Measurements from ENCODE around the gene SEMA5A. TPM values are rescaled to one million over a fixed set of nuclear protein-coding genes. Genes with fewer than 3 reads are reported as not detected.

The SEMA5A gene
- total RNA-seq, 1 experiment from 2014 or later: 9.3 TPM

DNA sequence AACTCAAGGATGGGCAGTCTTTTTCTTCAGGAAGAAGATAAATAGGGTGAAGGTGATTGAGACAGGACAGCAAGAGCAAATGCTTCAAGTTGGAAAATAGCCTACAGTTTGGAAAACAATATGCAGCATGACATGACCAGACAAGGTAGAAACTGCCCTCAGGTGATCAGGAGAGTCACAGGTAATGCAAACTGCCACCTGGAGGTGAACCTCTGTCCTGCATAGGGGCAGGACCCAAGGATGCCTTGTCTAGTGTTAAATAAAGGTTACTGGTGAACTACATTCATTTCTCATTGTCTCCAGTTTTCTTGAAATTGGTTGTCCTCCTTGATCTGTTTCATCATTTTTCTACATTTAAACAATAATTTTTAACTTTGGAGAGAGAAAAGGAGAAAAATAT lies 232.1 kb downstream of the SEMA5A start:
- TF ChIP-seq, protein P1, sequence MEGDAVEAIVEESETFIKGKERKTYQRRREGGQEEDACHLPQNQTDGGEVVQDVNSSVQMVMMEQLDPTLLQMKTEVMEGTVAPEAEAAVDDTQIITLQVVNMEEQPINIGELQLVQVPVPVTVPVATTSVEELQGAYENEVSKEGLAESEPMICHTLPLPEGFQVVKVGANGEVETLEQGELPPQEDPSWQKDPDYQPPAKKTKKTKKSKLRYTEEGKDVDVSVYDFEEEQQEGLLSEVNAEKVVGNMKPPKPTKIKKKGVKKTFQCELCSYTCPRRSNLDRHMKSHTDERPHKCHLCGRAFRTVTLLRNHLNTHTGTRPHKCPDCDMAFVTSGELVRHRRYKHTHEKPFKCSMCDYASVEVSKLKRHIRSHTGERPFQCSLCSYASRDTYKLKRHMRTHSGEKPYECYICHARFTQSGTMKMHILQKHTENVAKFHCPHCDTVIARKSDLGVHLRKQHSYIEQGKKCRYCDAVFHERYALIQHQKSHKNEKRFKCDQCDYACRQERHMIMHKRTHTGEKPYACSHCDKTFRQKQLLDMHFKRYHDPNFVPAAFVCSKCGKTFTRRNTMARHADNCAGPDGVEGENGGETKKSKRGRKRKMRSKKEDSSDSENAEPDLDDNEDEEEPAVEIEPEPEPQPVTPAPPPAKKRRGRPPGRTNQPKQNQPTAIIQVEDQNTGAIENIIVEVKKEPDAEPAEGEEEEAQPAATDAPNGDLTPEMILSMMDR (IDR thresholded peaks at IDR 0.05): 0 out of 2 replicates have a peak, but pooled peaks have one; percentile 12
- no peak for TF ChIP-seq ZNF138 (CRISPR knock-in tag; conservative IDR thresholded peaks at IDR 0.05)
- ChIA-PET POLR2A (no interaction called here), CTCF (no interaction called here)
- Mint-ChIP-seq H3K4me3 (no peak overlapping the region), H3K27ac (no peak overlapping the region), H3K4me1 (no peaks in the 10 kb centered on the region), H3K9me3 (peaks cover 4% of the 10 kb centered on the region; the same call in 1 of the 2 replicates), H3K36me3 (no peaks in the 10 kb centered on the region), H3K27me3 (ENCODE audit: low read depth) (no peaks in the 10 kb centered on the region)
- ATAC-seq (peak; percentile 85), DNase-seq (ENCODE audit: low spot score) (peak; percentile 32)

DNA sequence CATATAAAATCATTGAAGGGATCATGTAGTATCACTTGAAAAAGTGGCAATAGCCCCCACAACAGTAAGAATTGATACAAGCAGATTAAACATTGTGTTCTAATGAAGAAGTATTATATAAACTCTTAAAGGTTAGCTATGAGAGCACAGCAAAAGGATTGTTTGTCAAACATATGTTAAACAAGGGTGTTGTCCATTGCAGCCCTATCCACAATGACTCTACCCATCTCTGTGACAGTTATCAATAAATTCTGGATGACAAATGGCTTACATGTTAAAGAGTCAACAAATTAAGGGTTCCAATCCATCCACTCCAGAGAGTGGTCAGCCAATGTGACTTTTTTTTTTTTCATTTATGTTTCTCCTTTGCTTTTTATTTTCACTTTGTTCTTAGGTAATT lies 238.7 kb downstream of the SEMA5A start:
- Mint-ChIP-seq H3K9me3 (peaks cover 4% of the 10 kb centered on the region; the same call in 1 of the 2 replicates), H3K27ac (no peak overlapping the region), H3K4me3 (no peak overlapping the region), H3K36me3 (no peaks in the 10 kb centered on the region), H3K4me1 (no peaks in the 10 kb centered on the region), H3K27me3 (ENCODE audit: low read depth) (no peaks in the 10 kb centered on the region)
- DNase-seq (ENCODE audit: low spot score) (no peak), ATAC-seq (no peak)
- ChIA-PET POLR2A (no interaction called here), CTCF (no interaction called here)
- TF ChIP-seq FOXK1 (CRISPR knock-in tag; IDR thresholded peaks at IDR 0.05): no peak
- TF ChIP-seq, protein P2, sequence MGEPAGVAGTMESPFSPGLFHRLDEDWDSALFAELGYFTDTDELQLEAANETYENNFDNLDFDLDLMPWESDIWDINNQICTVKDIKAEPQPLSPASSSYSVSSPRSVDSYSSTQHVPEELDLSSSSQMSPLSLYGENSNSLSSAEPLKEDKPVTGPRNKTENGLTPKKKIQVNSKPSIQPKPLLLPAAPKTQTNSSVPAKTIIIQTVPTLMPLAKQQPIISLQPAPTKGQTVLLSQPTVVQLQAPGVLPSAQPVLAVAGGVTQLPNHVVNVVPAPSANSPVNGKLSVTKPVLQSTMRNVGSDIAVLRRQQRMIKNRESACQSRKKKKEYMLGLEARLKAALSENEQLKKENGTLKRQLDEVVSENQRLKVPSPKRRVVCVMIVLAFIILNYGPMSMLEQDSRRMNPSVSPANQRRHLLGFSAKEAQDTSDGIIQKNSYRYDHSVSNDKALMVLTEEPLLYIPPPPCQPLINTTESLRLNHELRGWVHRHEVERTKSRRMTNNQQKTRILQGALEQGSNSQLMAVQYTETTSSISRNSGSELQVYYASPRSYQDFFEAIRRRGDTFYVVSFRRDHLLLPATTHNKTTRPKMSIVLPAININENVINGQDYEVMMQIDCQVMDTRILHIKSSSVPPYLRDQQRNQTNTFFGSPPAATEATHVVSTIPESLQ (CRISPR knock-in tag; IDR thresholded peaks at IDR 0.05): no peak
- TF ChIP-seq CREB1 (CRISPR knock-in tag; IDR thresholded peaks at IDR 0.05): no peak
- no peak for TF ChIP-seq CREM (CRISPR knock-in tag; IDR thresholded peaks at IDR 0.05)
- TF ChIP-seq ZNF121 (CRISPR knock-in tag; IDR thresholded peaks at IDR 0.05): no peak
- TF ChIP-seq, protein P3, sequence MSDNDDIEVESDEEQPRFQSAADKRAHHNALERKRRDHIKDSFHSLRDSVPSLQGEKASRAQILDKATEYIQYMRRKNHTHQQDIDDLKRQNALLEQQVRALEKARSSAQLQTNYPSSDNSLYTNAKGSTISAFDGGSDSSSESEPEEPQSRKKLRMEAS (CRISPR knock-in tag; IDR thresholded peaks at IDR 0.05): no peak
- TF ChIP-seq, protein P4, sequence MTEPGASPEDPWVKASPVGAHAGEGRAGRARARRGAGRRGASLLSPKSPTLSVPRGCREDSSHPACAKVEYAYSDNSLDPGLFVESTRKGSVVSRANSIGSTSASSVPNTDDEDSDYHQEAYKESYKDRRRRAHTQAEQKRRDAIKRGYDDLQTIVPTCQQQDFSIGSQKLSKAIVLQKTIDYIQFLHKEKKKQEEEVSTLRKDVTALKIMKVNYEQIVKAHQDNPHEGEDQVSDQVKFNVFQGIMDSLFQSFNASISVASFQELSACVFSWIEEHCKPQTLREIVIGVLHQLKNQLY (CRISPR knock-in tag; IDR thresholded peaks at IDR 0.05): no peak
- TF ChIP-seq, protein P5, sequence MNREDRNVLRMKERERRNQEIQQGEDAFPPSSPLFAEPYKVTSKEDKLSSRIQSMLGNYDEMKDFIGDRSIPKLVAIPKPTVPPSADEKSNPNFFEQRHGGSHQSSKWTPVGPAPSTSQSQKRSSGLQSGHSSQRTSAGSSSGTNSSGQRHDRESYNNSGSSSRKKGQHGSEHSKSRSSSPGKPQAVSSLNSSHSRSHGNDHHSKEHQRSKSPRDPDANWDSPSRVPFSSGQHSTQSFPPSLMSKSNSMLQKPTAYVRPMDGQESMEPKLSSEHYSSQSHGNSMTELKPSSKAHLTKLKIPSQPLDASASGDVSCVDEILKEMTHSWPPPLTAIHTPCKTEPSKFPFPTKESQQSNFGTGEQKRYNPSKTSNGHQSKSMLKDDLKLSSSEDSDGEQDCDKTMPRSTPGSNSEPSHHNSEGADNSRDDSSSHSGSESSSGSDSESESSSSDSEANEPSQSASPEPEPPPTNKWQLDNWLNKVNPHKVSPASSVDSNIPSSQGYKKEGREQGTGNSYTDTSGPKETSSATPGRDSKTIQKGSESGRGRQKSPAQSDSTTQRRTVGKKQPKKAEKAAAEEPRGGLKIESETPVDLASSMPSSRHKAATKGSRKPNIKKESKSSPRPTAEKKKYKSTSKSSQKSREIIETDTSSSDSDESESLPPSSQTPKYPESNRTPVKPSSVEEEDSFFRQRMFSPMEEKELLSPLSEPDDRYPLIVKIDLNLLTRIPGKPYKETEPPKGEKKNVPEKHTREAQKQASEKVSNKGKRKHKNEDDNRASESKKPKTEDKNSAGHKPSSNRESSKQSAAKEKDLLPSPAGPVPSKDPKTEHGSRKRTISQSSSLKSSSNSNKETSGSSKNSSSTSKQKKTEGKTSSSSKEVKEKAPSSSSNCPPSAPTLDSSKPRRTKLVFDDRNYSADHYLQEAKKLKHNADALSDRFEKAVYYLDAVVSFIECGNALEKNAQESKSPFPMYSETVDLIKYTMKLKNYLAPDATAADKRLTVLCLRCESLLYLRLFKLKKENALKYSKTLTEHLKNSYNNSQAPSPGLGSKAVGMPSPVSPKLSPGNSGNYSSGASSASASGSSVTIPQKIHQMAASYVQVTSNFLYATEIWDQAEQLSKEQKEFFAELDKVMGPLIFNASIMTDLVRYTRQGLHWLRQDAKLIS (CRISPR knock-in tag; IDR thresholded peaks at IDR 0.05; ENCODE audit: borderline replicate concordance): no peak
- no peak for TF ChIP-seq NFE2L1 (CRISPR knock-in tag; IDR thresholded peaks at IDR 0.05)
- TF ChIP-seq, protein P1 (IDR thresholded peaks at IDR 0.05): no peak
- no peak for TF ChIP-seq ESRRA (CRISPR knock-in tag; IDR thresholded peaks at IDR 0.05; ENCODE audit: borderline replicate concordance)
- TF ChIP-seq TP53 (CRISPR knock-in tag; IDR thresholded peaks at IDR 0.05): no peak
- TF ChIP-seq ETV6 (CRISPR knock-in tag; IDR thresholded peaks at IDR 0.05): no peak
- no peak for TF ChIP-seq JAZF1 (CRISPR knock-in tag; IDR thresholded peaks at IDR 0.05)
- TF ChIP-seq, protein P6, sequence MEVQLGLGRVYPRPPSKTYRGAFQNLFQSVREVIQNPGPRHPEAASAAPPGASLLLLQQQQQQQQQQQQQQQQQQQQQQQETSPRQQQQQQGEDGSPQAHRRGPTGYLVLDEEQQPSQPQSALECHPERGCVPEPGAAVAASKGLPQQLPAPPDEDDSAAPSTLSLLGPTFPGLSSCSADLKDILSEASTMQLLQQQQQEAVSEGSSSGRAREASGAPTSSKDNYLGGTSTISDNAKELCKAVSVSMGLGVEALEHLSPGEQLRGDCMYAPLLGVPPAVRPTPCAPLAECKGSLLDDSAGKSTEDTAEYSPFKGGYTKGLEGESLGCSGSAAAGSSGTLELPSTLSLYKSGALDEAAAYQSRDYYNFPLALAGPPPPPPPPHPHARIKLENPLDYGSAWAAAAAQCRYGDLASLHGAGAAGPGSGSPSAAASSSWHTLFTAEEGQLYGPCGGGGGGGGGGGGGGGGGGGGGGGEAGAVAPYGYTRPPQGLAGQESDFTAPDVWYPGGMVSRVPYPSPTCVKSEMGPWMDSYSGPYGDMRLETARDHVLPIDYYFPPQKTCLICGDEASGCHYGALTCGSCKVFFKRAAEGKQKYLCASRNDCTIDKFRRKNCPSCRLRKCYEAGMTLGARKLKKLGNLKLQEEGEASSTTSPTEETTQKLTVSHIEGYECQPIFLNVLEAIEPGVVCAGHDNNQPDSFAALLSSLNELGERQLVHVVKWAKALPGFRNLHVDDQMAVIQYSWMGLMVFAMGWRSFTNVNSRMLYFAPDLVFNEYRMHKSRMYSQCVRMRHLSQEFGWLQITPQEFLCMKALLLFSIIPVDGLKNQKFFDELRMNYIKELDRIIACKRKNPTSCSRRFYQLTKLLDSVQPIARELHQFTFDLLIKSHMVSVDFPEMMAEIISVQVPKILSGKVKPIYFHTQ (CRISPR knock-in tag; IDR thresholded peaks at IDR 0.05): no peak
- no peak for TF ChIP-seq MXD4 (CRISPR knock-in tag; IDR thresholded peaks at IDR 0.05; ENCODE audit: borderline replicate concordance)
- TF ChIP-seq, protein P7, sequence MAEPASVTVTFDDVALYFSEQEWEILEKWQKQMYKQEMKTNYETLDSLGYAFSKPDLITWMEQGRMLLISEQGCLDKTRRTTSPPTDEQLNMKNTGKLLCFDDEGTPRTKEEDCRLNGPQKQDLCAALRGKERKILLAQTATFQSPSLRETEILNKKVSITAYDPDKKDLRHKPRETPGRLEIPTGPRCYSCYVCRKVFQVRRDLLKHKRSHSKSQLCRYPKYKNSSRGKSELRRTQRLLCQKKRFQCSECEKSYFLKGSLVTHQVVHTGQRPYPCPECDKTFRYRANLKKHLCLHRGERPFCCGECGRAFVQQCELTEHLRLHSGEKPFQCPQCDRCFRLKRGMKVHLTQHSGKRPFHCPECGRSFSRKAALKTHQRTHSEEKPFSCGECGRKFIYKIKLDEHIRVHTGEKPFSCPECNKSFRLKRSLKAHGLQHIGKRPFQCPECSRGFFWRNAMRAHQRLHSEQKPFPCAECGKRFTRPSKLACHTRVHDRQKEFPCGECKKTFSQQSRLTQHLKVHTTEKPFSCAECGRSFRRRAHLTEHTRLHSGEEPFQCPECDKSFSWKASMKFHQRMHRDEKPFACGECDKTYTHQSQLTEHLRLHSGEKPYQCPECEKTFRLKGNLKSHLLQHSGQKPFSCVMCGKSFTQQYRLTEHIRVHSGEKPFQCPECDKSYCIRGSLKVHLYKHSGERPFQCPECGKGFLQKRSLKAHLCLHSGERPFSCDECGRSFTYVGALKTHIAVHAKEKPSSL (CRISPR knock-in tag; conservative IDR thresholded peaks at IDR 0.05): no peak
- no peak for TF ChIP-seq EMX1 (CRISPR knock-in tag; IDR thresholded peaks at IDR 0.05)
- no peak for TF ChIP-seq OVOL2 (CRISPR knock-in tag; IDR thresholded peaks at IDR 0.05; ENCODE audit: borderline replicate concordance)

Measured in WTC11 (cell line).